22Rv1 (cell line): ENCODE data around the gene NUAK2.

Experiments
- CTCF ChIP-seq: fragments of 450-650 bp; IDR thresholded peaks from 2 replicates; pipeline ENCODE4 v1.5.1; 2017; ENCODE audit warnings: mild to moderate bottlenecking
- ZFX ChIP-seq: fragments of 450-650 bp; IDR thresholded peaks from 2 replicates; pipeline ENCODE4 v1.6.1; 2017; ENCODE audit warnings: antibody characterized with exemption, borderline replicate concordance

GRCh38 chr1:205326812-205327466, 5.4 kb upstream of the NUAK2 start:
- TF ChIP-seq CTCF (no peak), ZFX (no peak)
